ENCODE data around the gene FREM3.

GRCh38 chr4:143658336-143658735 is 42.1 kb downstream of the FREM3 start:
- TF ChIP-seq CTCF (IDR thresholded peaks at IDR 0.05) (no peak), ZFX (IDR thresholded peaks at IDR 0.05; ENCODE audit: borderline replicate concordance) (no peak)
